Hematopoietic multipotent progenitor cell treated with erythropoietin and hydrocortisone succinate and interleukin-3 and kit ligand, for 6 days (in vitro differentiated cells): ENCODE measurements around the gene ZNF154.

Experiments used
- DNase-seq: peaks from one replicate; pipeline ENCODE4 v3.0.0-alpha.2; 2015

Gene ZNF154

DNA sequence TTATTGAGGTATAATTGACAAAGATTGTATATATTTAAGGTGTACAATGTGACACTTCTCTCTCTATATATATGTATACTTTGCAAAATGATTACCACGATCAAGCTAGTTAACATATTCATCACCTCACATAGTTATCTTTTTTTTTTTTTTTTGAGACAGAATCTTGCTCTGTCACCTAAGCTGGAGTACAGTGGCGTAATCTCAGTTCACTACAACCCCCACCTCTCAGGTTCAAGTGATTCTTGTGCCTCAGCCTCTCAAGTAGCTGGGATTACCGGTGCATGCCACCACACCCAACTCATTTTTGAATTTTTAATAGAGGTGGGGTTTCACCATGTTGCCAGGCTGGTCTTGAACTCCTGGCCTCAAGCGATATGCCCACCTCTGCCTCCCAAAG lies 36.5 kb downstream of the ZNF154 start:
- DNase-seq: no peak

GRCh38 chr19:57671124-57671895 lies 37.7 kb downstream of the ZNF154 start:
- no peak for DNase-seq

GRCh38 chr19:57668635-57669034 lies 40.4 kb downstream of the ZNF154 start, which contains the start of gene ZSCAN4:
Gene ZSCAN4 (plus strand): TSS chr19:57668935. CDS start chr19:57676146, 7,211 bp downstream.
- no peak for DNase-seq

- no peak for DNase-seq
Measured at GRCh38 chr19:57667228-57667627, 41.8 kb downstream of the ZNF154 start.

GRCh38 chr19:57665261-57665806 lies 43.7 kb downstream of the ZNF154 start:
- DNase-seq: no peak

DNA sequence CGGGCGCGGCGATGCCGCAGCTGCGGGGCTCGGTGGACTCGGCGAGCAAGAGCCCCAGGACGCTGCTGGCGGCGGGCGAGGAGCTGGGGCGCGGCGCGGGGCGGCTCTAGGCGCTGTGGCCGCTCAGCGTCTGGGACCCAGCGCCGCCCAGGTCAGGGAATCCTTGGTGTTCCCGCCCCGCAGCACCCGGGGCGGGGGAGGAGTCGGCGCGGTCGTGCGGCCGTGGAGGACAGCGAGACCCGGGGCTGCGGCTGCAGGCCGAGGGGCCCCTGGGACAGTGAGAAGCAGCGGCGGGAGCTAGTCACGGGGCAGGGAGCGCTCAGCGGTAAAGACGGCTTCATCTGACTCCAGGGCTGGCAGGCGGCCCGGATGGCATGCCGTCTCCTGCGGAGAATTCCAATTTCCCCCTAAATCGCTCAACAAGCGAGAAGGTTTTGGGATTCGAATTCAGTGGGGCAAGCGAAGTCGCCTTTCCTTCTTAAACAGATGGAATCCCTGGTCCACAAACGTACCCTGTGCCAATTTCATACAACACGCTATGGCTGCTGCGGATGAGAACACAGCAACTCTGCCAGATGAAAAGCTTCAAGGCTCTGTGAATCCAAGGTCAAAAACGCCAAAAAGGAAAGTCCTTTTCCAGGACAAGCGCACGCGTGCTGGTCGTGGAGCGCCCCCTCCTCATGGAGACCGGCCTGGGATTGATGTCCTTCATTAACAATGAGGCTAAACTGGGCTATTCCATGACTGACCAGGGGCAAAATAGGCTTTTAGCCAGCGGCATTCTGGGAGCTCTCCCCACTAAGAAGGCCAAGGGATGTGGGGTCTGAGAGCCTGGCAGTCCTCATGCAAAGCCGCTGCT lies 44.5 kb downstream of the ZNF154 start:
- peak; percentile 57 for DNase-seq

DNA sequence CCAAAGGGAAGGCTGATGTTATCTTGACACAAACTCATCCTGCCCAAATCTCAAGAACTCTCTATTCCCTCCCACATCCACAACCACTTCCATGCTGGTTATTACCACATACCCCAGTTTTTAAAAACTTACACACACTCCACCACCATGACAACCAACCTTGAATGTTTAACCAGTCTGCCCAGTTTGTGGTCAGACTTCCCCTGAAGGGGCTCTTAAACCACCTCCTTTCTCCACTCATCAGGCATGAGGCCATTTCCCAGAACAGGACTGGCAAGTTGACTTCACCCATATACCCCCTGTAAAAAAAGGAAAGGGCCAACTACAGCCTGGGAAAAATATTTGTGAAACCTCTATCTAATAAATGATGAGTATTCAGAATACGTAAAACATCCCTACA lies 52.7 kb downstream of the ZNF154 start:
- no peak for DNase-seq

DNA sequence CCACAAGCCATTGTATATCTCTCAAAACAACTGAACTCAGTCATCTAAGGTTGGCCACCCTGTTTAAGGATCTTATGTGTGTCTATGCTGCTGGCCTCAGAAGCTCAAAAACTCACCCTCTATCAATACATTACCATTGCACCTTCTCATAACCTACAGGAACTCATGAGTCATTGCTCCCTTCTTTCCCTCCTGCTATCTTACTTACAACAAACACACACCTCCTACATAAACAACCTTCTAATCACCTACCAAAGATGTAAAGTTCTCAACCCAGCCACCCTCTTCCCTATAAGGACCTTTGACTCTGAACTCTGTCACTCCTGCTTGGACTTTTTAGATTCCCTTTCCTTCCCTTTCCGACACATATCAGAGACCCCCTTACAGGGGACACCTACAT lies 53.6 kb downstream of the ZNF154 start:
- no peak for DNase-seq

- no peak for DNase-seq
Measured at GRCh38 chr19:57653689-57654088, 55.3 kb downstream of the ZNF154 start.

DNA sequence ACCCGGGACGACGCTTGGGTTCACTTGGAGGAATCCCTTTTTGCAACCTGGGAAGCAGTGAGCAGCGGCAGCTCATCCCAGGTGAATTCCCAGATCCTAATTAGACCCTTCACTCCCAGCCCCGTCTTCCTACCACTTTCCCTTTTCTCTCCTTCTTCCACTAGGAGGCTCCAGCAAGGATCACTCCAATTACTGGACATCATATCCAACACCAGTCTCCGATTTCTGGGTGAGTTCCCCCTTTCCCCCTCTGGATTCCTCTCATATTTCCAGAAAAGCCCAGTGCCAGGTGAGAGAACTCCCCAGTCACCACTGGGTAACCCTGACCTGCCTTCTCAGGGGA lies 57.4 kb downstream of the ZNF154 start:
- DNase-seq: no peak

GRCh38 chr19:57648331-57649003 lies 60.5 kb downstream of the ZNF154 start:
- DNase-seq: no peak
